ENCODE results near the gene CEACAM7. TPM values are rescaled to one million over a fixed set of nuclear protein-coding genes. Genes with fewer than 3 reads are reported as not detected.

The CEACAM7 gene
- total RNA-seq, 2 donors from 2014 or later = not detected

DNA sequence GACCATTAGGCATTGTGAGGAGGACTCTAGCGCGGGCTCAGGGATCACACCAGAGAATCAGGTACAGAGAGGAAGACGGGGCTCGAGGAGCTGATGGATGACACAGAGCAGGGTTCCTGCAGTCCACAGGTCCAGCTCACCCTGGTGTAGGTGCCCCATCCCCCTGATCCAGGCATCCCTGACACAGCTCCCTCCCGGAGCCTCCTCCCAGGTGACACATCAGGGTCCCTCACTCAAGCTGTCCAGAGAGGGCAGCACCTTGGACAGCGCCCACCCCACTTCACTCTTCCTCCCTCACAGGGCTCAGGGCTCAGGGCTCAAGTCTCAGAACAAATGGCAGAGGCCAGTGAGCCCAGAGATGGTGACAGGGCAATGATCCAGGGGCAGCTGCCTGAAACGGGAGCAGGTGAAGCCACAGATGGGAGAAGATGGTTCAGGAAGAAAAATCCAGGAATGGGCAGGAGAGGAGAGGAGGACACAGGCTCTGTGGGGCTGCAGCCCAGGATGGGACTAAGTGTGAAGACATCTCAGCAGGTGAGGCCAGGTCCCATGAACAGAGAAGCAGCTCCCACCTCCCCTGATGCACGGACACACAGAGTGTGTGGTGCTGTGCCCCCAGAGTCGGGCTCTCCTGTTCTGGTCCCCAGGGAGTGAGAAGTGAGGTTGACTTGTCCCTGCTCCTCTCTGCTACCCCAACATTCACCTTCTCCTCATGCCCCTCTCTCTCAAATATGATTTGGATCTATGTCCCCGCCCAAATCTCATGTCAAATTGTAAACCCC lies 17.5 kb upstream of the CEACAM7 start:
- H3K9me3 ChIP-seq (ENCODE audit: control insufficient read depth, low read length) = no peaks in the 10 kb centered on the region
- H3K4me1 ChIP-seq (ENCODE audit: control insufficient read depth, insufficient read depth, low read length) = no peaks in the 10 kb centered on the region
- Mint-ChIP-seq H3K27ac (no peak overlapping the region), H3K27me3 (ENCODE audit: insufficient read depth) (peaks cover 4% of the 10 kb centered on the region), H3K4me3 (no peak overlapping the region), H3K4me1 (no peaks in the 10 kb centered on the region), H3K36me3 (ENCODE audit: low read depth) (no peaks in the 10 kb centered on the region), H3K9me3 (peaks cover 91% of the 10 kb centered on the region)
- TF ChIP-seq, protein P1, sequence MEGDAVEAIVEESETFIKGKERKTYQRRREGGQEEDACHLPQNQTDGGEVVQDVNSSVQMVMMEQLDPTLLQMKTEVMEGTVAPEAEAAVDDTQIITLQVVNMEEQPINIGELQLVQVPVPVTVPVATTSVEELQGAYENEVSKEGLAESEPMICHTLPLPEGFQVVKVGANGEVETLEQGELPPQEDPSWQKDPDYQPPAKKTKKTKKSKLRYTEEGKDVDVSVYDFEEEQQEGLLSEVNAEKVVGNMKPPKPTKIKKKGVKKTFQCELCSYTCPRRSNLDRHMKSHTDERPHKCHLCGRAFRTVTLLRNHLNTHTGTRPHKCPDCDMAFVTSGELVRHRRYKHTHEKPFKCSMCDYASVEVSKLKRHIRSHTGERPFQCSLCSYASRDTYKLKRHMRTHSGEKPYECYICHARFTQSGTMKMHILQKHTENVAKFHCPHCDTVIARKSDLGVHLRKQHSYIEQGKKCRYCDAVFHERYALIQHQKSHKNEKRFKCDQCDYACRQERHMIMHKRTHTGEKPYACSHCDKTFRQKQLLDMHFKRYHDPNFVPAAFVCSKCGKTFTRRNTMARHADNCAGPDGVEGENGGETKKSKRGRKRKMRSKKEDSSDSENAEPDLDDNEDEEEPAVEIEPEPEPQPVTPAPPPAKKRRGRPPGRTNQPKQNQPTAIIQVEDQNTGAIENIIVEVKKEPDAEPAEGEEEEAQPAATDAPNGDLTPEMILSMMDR (conservative IDR thresholded peaks at IDR 0.05) = no peak
- peak; percentile 91 for DNase-seq
- H3K36me3 ChIP-seq (ENCODE audit: control insufficient read depth, insufficient read depth, low read length) = no peaks in the 10 kb centered on the region
- H3K4me3 ChIP-seq (ENCODE audit: low read length) = no peak overlapping the region
- no peaks in the 10 kb centered on the region for H3K27me3 ChIP-seq (ENCODE audit: control insufficient read depth, insufficient read depth, low read length, poor library complexity, severe bottlenecking)
- no peak overlapping the region for H3K9ac ChIP-seq (ENCODE audit: extremely low read depth, low read length, poor library complexity, severe bottlenecking)
- no peak overlapping the region for H3K27ac ChIP-seq (ENCODE audit: low read depth, low read length)
- 50 to 62% methylated on average over 1 to 10 of the region's 10 CpGs for WGBS, 2 experiments (ENCODE audit: insufficient coverage in 1 of 2, insufficient read length in 1 of 2)

DNA sequence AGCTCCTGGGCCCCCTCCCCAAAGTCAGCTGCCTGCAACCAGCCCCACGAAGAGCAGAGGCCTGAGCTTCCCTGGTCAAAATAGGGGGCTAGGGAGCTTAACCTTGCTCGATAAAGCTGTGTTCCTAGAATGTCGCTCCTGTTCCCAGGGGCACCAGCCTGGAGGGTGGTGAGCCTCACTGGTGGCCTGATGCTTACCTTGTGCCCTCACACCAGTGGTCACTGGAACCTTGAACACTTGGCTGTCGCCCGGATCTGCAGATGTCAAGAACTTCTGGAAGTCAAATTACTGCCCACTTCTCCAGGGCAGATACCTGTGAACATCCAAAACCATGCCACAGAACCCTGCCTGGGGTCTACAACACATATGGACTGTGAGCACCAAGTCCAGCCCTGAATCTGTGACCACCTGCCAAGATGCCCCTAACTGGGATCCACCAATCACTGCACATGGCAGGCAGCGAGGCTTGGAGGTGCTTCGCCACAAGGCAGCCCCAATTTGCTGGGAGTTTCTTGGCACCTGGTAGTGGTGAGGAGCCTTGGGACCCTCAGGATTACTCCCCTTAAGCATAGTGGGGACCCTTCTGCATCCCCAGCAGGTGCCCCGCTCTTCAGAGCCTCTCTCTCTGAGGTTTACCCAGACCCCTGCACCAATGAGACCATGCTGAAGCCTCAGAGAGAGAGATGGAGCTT lies 15.7 kb upstream of the CEACAM7 start:
- TF ChIP-seq, protein P1 (conservative IDR thresholded peaks at IDR 0.05) = no peak
- no peaks in the 10 kb centered on the region for H3K27me3 Mint-ChIP-seq (ENCODE audit: insufficient read depth)
- H3K4me1 ChIP-seq (ENCODE audit: control insufficient read depth, insufficient read depth, low read length) = no peaks in the 10 kb centered on the region
- no peak overlapping the region for H3K9ac ChIP-seq (ENCODE audit: extremely low read depth, low read length, poor library complexity, severe bottlenecking)
- H3K4me3 ChIP-seq (ENCODE audit: low read length) = no peak overlapping the region
- WGBS, 2 experiments (ENCODE audit: insufficient coverage in 1 of 2, insufficient read length in 1 of 2) = 71 to 84% methylated on average over 5 to 8 of the region's 8 CpGs
- H3K27ac Mint-ChIP-seq = no peak overlapping the region
- no peaks in the 10 kb centered on the region for H3K27me3 ChIP-seq (ENCODE audit: control insufficient read depth, insufficient read depth, low read length, poor library complexity, severe bottlenecking)
- no peaks in the 10 kb centered on the region for H3K4me1 Mint-ChIP-seq
- no peak overlapping the region for H3K4me3 Mint-ChIP-seq
- peak; percentile 13 for DNase-seq
- H3K9me3 ChIP-seq (ENCODE audit: control insufficient read depth, low read length) = no peaks in the 10 kb centered on the region
- no peak overlapping the region for H3K27ac ChIP-seq (ENCODE audit: low read depth, low read length)
- H3K36me3 ChIP-seq (ENCODE audit: control insufficient read depth, insufficient read depth, low read length) = no peaks in the 10 kb centered on the region
- peaks cover 85% of the 10 kb centered on the region for H3K9me3 Mint-ChIP-seq
- H3K36me3 Mint-ChIP-seq (ENCODE audit: low read depth) = peaks cover under 1% of the 10 kb centered on the region

DNA sequence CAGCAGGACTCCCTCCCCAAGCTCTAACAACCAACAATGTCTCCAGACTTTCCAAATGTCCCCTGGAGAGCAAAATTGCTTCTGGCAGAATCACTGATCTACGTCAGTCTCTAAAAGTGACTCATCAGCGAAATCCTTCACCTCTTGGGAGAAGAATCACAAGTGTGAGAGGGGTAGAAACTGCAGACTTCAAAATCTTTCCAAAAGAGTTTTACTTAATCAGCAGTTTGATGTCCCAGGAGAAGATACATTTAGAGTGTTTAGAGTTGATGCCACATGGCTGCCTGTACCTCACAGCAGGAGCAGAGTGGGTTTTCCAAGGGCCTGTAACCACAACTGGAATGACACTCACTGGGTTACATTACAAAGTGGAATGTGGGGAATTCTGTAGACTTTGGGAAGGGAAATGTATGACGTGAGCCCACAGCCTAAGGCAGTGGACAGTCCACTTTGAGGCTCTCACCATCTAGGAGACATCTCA lies 14.1 kb upstream of the CEACAM7 start:
- no peaks in the 10 kb centered on the region for H3K27me3 Mint-ChIP-seq (ENCODE audit: insufficient read depth)
- H3K9me3 ChIP-seq (ENCODE audit: control insufficient read depth, low read length) = no peaks in the 10 kb centered on the region

More for the DNA sequence above, 14.1 kb upstream of the CEACAM7 start:
- TF ChIP-seq, protein P1 (conservative IDR thresholded peaks at IDR 0.05) = no peak
- no peaks in the 10 kb centered on the region for H3K36me3 ChIP-seq (ENCODE audit: control insufficient read depth, insufficient read depth, low read length)
- no peaks in the 10 kb centered on the region for H3K4me1 ChIP-seq (ENCODE audit: control insufficient read depth, insufficient read depth, low read length)
- 43 to 49% methylated on average over 2 to 3 of the region's 3 CpGs for WGBS, 2 experiments (ENCODE audit: insufficient coverage in 1 of 2, insufficient read length in 1 of 2)
- no peak overlapping the region for H3K27ac ChIP-seq (ENCODE audit: low read depth, low read length)
- H3K4me3 Mint-ChIP-seq = no peak overlapping the region
- H3K27me3 ChIP-seq (ENCODE audit: control insufficient read depth, insufficient read depth, low read length, poor library complexity, severe bottlenecking) = no peaks in the 10 kb centered on the region
- H3K4me3 ChIP-seq (ENCODE audit: low read length) = no peak overlapping the region
- peaks cover 1% of the 10 kb centered on the region for H3K36me3 Mint-ChIP-seq (ENCODE audit: low read depth)
- peak; percentile 10 for DNase-seq
- H3K9me3 Mint-ChIP-seq = peaks cover 85% of the 10 kb centered on the region
- H3K4me1 Mint-ChIP-seq = no peaks in the 10 kb centered on the region
- H3K27ac Mint-ChIP-seq = no peak overlapping the region
- no peak overlapping the region for H3K9ac ChIP-seq (ENCODE audit: extremely low read depth, low read length, poor library complexity, severe bottlenecking)
